CD1c-positive myeloid dendritic cell (primary cell): ENCODE measurements around the gene ERMP1.
"Not testable (repeated sequence)": the region's sequence is repeated elsewhere in the genome, so short reads cannot be mapped to it uniquely, and the experiment has no call there.

ENCODE experiments used
- DNase-seq: peaks from one replicate; pipeline ENCODE4 v3.0.0-alpha.2; 2016; ENCODE audit errors: extremely low spot score

The ERMP1 gene, protein sequence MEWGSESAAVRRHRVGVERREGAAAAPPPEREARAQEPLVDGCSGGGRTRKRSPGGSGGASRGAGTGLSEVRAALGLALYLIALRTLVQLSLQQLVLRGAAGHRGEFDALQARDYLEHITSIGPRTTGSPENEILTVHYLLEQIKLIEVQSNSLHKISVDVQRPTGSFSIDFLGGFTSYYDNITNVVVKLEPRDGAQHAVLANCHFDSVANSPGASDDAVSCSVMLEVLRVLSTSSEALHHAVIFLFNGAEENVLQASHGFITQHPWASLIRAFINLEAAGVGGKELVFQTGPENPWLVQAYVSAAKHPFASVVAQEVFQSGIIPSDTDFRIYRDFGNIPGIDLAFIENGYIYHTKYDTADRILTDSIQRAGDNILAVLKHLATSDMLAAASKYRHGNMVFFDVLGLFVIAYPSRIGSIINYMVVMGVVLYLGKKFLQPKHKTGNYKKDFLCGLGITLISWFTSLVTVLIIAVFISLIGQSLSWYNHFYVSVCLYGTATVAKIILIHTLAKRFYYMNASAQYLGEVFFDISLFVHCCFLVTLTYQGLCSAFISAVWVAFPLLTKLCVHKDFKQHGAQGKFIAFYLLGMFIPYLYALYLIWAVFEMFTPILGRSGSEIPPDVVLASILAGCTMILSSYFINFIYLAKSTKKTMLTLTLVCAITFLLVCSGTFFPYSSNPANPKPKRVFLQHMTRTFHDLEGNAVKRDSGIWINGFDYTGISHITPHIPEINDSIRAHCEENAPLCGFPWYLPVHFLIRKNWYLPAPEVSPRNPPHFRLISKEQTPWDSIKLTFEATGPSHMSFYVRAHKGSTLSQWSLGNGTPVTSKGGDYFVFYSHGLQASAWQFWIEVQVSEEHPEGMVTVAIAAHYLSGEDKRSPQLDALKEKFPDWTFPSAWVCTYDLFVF

DNA sequence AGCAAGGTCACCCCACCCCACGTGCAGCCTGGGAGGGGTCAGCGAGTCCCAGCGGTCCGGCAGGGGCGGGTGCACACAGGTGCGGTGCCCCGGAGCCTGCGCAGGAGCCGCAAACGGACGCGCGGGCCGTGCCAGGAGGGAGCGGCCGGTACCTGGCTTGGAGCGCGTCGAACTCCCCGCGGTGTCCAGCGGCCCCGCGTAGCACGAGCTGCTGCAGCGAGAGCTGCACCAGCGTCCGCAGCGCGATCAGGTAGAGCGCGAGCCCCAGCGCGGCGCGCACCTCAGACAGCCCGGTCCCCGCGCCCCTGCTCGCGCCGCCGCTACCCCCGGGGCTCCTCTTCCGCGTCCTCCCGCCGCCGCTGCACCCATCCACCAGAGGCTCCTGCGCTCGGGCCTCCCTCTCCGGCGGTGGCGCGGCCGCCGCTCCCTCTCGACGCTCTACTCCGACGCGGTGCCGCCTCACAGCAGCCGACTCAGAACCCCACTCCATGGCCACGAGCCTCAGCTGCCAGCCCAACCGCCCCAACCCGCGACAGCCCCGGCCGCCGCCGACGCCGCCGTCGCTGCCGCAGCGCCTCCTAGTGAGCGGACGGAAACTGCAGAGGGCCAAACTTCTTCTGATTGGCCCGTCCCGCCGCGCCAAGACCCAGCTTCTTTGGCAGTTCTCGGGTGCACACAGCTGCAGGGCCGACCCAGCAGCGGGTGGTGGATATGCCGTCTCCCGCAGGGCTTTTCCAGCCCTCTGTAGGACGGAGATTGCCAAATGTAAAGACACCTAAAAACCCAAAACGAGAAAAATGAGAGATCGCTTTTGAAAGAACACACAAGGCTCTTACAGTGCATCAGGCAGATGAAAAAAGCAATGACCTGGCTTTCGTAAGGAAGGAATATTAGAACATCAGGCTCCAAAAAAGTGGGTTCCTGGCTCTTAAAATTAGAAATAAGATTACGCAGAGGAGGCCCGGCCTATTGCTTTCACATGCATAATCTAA, at the start of gene ERMP1:
Gene ERMP1, minus strand, starts transcription at position 580 of the 992 bp plus-strand sequence. Its CDS starts 90 bp downstream, at position 490.
- peak; percentile 89 for DNase-seq

DNA sequence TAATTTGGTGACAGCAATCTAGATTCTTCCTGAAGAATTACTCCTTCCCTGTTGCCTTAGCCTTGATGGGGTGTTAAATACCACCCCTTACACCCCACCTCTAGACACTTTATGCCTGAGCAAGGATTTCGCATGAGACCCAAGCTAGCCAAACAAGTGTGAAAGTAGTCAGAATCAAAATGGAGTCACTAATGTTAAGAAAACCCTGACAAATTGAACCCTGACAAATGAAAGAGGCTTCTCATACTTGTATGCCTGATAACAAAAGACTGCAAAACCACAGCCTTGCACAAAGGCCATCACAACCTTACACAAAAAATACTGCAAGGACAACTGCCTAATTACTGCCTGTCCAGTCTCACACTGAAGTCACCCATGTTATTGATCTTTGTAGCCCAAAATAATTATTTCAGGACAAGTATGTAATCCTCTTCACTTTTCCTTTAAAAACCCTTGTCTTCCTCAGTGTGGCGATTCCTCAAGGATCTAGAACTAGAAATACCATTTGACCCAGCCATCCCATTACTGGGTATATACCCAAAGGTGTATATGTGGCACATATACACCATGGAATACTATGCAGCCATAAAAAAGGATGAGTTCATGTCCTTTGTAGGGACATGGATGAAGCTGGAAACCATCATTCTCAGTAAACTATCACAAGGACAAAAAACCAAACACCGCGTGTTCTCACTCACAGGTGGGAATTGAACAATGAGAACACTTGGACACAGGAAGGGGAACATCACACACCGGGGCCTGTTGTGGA, 49.5 kb upstream of the ERMP1 start:
- DNase-seq, result not testable (repeated sequence)

DNA sequence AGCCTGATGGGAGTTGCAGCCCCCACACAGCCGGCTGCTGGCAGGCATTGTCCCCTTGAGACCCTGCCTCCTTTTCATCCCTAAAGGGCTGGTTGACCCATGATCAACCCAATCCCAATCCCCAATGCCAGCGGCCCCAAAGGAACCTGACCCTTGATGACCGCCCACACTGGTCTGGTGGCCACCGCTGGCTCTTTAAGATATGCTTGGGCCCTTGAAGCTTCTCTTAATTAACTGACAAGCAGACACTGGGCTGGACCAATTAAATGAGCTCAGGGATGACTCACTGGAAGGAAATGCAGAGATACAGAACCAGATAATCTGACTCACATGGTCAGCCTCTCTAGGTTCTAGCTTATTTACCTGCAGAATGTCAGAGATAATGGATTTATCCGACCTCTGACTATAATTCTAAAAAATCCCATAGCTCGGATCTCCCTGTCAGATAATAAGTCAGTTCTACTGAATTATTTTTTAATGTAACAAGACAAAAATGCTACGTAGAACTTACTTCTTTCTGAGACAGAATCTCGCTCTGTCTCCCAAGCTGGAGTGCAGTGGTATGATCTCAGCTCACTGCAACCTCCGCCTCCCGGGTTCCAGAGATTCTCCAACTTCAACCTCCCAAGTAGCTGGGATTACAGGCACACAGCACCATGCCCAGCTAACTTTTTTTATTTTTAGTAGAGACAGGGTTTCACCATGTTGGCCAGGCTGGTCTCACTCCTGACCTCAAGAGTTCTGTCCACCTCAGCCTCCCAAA, 46.7 kb upstream of the ERMP1 start:
- no peak for DNase-seq

DNA sequence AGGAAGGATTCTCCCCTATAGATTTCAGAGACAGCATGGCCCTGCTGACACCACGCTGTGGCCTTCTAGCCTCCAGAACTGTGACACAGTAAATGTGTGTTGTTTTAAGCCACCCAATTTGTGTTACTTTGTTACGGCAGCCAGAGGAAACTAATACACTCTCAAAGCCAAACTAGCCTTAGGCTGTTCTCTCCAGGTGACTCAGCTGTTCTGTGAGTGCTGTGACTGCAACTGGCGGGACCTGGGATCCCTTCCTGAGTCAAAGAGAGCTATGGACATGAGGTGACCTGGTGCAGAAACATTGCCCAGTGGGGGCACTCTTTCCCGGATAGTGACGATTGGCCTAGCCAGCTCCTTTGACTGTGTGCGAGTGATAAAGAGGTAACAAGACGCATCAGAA, 43.8 kb upstream of the ERMP1 start:
- DNase-seq, result no peak

DNA sequence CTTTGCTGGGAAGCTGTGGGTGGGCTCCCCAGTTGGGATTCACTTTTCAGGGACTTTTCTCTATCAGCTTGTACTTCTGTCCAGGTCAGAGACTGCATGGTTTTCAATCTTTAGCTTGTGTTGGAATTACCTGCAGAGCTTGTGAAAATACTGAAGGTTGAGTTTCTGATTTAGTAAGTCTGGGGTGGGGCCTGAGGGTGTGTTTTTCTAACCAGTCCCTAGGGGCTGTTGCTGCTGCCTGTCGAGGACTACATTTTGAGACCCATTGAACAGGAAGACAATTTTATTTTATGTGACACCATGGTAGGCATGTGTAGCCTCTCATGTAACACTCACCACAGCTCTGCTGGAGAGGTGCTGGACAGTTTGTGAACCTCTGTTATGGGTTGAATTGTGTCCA, 43.1 kb upstream of the ERMP1 start:
- DNase-seq, result no peak

DNA sequence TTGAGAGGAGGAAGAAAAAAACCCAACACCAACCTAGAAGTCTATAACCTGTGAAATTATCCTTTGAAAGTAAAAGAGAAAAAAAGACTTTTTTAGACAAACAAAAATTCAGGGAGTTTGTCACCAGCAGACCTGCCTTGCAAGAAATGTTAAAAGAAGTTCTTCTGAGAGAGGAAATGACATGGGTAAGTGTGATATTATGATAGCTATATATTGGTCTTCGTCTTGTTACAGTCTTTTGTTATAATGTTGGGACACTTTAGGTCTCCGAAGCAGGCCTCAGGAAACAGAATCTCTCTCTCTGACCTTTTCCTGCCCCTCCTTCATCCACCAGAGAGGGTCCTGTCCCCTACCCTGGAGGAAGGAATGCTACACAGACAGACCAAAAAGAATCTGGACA, 41.1 kb upstream of the ERMP1 start:
- no peak for DNase-seq

DNA sequence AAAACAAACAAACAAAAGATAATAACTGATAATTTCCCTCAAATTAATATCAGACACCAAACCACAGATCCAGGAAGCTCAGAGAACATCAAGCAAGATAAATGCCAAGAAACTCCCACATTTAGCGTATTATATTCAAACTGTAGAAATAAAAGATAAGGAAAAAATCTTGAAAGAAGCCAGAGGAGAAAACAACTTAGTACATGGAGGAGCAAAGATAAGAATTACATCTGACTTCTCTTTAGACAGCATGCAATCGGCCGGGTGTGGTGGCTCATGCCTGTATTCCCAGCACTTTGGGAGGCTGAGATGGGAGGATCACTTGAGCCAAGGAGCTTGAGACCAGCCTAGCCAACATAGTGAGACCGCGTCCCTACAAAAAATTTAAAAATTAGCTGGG, 40.5 kb upstream of the ERMP1 start:
- DNase-seq, result no peak

DNA sequence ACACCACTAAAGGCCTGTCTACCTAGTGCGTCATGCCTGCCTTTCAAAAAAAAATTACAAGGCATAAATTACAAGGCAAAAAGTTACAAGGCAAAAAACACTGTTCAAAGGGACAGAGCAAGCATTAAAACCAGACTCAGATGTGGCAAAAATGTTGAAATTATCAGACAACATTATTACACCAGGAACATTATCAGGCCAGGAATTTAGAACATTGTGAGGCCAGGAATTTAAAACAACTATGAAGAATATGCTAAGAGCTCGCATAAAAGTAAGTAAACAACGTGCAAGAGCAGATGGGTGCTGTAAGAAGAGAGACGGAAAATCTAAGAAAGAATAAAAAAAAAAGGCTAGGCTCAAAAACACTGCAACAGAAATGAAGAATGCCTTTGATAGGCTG, 39.6 kb upstream of the ERMP1 start:
- no peak for DNase-seq

DNA sequence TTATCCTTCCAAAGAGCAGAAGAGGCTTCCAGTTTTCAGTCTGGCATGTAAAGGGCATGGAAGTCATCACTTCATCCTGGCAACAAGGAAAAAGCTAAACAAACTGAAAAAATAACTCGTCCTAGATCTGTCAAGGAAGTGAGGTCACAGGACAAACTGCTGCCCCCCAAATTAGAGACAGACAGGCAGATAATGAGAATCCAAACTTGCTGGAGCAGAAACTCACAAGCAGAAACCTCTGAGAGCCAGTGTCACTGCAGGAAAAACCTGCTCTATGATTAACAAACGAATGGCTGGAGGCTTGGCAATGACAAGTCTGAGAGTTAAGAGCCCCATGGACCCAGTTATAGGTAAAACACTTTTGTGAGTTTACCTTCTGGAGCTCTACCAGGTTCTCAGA, 38.9 kb upstream of the ERMP1 start:
- DNase-seq, result no peak

DNA sequence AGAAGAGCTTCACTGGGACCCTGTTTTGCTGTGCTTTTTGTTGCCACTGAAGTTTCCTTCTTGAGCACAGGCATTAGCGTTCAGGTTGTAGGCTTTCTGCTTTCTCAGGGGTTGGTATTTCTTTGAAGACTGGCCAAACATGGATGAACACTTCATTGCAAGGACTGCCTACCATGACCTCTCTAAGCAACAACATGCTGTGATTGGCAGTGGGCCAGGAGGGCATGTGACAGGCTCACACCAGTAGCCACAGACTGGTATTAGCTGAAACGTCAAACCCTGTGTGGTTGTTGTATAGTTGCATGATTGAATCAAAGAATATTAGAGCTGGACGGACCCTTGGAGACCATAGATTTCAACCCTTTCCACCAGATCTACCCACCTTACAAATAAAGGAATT, 37.8 kb upstream of the ERMP1 start:
- no peak for DNase-seq

DNA sequence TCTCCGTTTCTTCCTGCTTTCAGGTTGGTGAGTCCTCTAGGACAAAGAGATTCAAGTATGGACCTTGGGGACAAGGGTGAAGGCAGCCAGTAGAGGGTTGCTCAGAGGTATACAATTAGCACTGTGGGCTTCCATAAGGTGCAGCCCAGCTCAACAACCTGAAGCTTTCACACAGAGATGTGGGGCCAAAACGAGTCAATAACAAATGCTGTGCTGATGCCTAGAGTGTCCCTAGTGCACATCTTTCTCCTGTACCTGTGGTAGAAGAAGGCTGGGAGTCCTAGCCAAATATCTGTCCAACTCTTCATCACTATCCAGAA, 37.1 kb upstream of the ERMP1 start:
- no peak for DNase-seq

DNA sequence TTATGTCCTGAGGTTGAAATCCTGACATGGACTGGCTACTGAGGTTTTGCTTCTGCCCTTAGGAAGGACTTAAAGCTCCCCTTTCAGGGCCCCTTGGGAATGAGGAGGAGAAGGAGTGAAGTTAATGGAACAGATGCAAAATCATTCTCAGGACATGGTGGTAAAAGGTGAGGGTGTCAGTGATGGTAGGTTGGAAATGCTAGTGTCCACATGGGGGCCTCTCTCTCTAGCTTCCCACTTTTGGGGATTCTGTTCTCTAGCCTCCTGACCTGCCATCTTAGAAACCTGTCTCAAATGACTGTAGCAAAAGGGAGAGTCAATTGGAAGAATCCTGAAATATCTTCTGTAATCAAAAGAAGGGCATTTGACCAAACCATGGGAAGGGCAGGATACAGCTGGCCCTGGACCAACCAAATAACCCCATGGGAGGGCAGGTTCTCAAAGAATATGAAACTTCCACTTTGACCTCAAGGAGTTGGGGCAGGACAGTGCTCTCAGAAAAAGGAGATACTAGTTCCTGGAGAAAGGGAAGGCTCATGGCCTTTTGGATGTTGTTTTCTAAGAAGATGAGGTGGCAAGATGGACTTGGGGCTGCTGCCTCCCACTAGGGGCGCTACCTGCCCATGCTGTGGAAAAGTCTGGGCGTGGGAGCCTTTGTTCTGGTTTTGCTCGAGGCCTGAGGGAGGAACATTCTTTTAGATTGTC, 36.5 kb upstream of the ERMP1 start:
- no peak for DNase-seq

DNA sequence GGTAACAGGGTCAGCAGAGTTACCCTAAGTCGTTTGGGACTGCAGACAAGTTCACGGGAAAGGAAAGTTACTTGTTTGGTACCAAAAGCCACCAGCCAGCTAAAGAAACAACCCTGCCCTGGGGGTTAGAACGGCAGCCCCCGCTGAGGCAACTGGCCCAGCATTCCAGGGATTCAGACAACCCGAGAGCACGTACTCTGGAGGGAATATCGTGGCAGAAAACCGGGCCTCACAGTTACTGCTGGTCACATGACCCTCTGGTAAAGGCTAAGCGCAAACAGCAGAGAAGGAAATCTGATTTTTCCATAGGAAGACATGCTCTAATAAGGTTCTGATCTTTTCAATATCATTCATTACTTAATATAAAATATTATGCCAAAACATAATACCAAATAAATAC, 35.3 kb upstream of the ERMP1 start:
- DNase-seq, result no peak

DNA sequence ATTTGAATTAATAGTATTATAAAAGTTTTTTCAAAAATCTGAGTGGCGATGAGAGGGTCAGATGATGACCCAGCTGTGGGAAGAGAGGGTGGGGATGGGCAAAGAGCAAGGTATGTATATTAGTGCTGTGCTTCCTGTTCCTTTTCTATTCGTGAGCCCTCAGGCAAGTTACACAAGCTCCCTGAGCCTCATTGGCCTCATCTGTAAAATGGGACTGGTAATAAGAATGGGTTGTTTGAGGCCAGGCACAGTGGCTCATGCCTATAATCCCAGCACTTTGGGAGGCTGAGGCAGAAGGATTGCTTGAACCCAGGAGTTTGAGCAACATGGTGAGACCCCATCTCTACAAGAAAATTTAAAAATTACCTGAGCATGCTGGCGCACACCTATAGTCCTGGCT, 33.8 kb upstream of the ERMP1 start:
- DNase-seq, result no peak

DNA sequence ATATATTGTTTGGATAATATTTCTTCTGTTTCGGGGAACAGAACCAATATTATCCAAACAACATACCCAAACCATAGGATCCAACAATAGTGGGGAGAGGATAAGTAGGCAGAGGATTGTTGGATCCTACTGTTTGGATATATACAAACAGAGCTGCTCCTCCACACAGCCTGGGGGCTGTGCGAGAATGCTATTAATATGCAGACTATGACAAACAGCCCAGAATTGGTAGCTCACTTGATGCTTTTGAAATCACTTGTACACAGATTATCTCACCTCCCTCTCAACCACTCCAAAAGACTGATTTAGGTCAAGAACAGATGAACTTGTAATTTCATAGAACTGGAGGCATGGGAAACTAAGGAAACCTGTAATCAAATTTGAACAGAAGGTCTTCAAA, 33.4 kb upstream of the ERMP1 start:
- DNase-seq, result no peak

DNA sequence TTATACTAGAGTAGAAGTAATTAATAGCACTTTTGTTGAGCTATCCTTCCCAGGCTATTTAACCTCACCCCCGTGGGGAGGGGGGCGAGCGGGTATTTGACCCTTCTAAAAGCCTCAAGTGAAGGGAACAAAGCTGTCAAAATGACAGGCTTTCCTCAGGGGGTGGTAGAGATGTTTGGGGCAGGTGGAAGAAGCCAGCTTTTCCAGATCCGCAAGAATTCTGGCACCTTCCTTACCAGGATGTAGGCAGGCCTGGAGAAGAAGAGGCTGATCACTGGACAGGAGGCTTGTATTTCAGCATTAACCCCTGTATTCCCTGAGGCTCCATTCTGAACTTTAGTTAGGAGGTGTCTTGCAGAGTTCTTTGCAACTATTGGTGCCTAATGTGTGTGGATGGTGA, 31.5 kb upstream of the ERMP1 start:
- no peak for DNase-seq

DNA sequence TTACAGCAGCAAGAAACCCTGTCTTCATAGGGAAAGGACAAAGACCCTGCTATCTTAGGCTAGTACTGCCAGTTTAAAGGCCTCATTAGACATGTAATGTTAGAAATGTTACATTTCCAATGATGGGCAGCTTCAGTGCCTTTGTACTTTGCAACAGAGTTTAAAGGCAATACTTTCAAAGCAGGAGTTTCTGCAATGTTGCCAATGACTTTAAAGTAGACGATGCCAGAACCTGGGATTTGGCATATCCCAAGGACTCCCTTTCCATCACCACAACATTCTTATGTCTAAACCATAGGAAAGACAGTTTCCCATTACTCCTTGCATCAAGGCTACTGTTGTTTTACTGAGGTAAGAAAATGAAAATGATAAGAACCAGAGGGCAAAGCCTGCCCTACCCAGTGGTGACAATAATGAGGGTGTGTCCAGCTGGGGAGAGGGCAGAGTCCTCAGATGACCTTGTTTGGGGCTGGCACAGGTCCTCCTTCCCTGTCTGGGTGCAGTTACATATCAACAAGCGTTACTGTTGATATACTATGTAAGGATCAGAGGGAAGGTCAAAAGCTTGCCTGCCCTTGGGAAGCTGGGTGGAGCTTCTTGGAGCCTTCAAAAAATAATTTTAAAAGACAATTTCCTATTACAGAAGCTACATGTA, 30.3 kb upstream of the ERMP1 start:
- no peak for DNase-seq

DNA sequence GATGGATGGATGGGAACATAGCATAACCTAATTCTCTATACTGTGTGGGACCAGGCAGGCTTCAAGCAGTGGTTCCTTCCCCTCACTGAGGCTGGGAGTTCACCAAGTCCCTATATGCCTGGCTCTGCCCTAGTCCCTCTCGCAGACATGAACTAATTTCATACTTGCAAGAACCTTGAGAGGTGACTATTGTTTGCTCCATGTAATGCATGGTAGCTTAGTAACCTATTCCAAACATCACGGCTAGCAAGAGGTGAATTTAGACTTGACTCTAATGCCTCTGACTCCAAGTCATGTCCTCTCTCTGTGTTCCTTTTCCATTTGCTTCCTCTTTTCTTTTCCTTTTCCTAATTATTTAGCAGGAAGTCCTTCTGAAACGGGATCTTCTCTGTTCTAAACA, 25.9 kb upstream of the ERMP1 start:
- no peak for DNase-seq

DNA sequence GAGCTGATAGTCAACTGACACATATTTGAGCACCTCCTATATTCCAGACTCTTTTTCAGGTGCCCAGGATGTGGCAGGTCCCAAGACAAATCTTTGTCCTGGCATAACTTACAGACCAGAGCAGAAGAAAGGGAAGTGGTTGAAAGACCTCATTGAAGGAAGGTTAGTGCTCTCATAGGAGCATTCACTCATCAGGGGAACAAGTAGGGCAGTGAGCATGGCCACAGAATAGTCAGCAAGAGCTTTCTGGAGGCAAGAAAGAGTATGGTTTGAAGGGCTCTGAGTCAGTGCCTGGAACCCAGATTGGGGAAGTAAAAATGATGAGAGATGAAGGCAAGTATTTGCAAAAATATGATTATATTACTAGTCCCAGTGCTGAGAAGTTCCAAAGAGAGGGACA, 25.0 kb upstream of the ERMP1 start:
- DNase-seq, result peak; percentile 26
